Fibroblast of lung (primary cell): ENCODE measurements around the gene RBM33.

Experiments
- CTCF ChIP-seq, 2 donors: IDR thresholded peaks in 1 of 2; conservative IDR thresholded peaks in 1 of 2; 1 replicate in 1 of 2; 2 replicates in 1 of 2; pipeline ENCODE4 v1.5.1; 2011 to 2012; ENCODE audit warnings: low read length in 2 of 2, control low read depth in 1 of 2, inconsistent platforms in 1 of 2, low read depth in 1 of 2, mild to moderate bottlenecking in 1 of 2
- EZH2 ChIP-seq: IDR thresholded peaks from 2 replicates; pipeline ENCODE4 v1.5.1; 2012; ENCODE audit warnings: low read length, control low read depth, mild to moderate bottlenecking; ENCODE audit errors: missing control alignments

- TF ChIP-seq CTCF (conservative IDR thresholded peaks at IDR 0.05 in 1 of 2, IDR thresholded peaks at IDR 0.05 in 1 of 2; ENCODE audit: low read depth in 1 of 2, low read length in 2 of 2) = no peak
- no peak for TF ChIP-seq EZH2
Measured at GRCh38 chr7:155770241-155770640, 125.8 kb downstream of the RBM33 start.
